Measurements from ENCODE around the gene MAGED4B.
"Not testable (repeated sequence)": the region's sequence is repeated elsewhere in the genome, so short reads cannot be mapped to it uniquely, and the experiment has no call there.

Gene MAGED4B, protein sequence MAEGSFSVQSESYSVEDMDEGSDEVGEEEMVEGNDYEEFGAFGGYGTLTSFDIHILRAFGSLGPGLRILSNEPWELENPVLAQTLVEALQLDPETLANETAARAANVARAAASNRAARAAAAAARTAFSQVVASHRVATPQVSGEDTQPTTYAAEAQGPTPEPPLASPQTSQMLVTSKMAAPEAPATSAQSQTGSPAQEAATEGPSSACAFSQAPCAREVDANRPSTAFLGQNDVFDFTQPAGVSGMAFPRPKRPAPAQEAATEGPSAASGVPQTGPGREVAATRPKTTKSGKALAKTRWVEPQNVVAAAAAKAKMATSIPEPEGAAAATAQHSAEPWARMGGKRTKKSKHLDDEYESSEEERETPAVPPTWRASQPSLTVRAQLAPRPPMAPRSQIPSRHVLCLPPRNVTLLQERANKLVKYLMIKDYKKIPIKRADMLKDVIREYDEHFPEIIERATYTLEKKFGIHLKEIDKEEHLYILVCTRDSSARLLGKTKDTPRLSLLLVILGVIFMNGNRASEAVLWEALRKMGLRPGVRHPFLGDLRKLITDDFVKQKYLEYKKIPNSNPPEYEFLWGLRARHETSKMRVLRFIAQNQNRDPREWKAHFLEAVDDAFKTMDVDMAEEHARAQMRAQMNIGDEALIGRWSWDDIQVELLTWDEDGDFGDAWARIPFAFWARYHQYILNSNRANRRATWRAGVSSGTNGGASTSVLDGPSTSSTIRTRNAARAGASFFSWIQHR

DNA sequence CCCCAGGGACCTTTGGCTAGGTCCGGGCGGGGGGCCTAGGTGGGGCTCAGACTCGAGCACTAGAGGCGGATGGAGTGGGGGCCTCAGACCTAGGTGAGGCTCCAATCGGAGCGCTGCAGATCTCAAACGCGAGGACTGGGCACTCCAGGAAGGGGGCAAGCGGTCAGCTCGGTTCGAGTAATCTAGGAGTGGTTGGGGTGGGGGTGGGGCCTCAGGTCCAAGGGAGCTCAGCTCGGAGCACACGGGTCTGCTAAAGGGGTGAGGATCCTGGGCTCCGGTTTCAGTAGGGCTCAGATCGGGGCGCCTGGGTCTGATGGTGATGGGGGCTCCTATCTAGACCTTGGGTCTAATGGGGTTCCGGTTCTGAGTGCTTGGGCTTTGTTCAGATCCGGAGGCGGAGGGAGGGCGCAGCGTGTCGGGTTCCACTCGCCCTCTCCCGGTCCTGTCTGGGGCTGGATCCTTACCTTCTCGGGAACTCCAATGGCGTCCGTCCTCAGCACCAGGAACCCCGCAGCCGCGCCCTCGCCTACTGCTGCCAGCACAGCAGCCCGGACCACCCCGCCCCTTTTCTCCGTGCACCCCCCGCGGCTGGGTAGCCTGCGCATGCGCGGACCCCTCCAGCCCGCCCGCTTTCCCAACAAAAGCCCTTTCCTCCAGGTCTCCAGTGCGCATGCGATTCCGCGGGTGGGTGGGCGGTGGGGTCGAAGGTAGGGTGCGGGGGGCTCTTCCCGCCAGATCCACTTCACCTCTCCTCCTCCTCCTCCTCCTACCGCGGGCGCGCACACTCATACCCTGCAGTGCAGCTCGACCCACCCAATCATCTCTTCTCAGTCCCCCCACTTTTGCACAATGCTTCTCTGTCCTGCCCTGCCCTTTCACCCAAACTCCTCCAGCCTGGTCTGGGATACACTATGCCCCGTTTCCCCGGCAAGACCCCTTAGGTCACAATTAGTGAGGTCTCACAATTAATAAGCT, at the start of gene MAGED4B:
Gene MAGED4B, minus strand, starts transcription at position 518 of the 975 bp plus-strand sequence. CDS start 1,011 bp downstream, outside the sequence.
- DNase-seq (ENCODE audit: low read depth): not testable (repeated sequence)

DNA sequence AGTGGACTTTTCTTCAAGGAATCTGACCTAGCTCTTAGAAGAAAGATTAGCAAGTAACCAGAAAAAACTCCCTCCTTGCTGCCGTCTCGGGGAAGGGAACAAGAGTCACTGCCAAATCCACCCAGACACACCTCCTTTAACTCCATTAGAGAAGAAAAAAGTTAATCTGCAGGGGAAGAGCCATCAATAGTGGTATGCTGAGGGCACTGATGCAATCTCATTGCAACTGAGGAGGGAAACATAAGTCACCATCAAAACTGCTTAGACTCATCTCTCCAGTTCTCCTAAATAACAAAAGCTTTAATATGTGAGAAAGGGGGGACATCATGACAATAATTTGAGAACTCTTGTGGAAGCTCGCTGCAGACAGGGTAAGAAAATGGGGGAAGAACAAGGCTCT, 49.3 kb upstream of the MAGED4B start:
- no peak for DNase-seq (ENCODE audit: low read depth)

DNA sequence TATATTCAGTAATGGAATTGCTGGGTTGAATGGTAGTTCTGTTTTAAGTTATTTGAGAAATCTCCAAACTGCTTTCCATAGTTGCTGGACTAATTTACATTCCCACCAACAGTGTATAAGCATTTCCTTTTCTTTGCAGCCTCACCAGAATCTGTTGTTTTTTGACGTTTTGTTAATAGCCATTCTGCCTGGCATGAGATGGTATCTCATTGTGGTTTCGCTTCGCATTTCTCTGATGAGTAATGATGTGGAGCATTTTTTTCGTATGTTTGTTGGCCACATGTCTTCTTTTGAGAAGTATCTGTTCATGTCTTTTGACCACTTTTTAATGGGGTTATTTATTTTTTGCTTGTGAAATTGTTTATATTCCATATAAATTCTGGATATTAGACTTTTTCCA, 13.6 kb upstream of the MAGED4B start:
- DNase-seq (ENCODE audit: low read depth): no peak

DNA sequence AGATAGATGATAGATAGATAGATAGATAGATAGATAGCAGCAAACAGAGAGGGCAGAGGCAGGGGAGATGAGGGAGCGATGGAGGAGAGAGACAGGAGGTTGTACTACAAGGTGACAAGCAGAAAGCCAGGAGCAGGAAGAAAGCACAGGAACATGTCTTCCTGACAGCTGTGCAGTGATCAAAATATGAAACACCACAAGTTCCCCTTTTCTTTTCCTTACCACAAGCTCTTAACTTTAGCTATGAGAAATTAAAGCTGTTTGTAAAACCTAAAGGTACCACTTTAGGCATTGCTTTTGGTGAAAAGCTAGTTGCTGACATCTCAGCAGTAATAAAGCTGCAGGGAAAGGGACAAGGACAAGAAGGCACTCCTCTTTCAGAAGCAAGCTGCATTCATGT, 9.1 kb upstream of the MAGED4B start:
- no peak for DNase-seq (ENCODE audit: low read depth)

DNA sequence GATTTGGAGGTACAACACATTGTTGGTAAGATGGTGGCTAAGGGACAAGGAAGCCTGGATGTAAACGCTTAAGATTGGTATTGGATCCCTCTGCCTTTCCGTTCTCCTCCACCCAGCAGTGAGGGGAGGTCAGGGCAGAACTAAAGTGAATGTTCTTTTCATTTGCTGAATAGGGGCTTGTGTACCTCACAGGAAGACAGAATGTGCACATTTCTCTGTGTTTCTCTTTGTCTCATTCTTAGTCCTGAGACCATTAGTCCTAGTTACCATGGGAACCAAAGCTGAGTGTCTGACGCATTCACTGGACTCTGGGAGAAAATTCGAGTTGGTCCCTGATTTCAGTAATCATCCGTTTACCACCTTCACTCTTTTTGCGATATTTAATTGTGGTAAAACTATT, 26.7 kb downstream of the MAGED4B start:
- DNase-seq (ENCODE audit: low read depth): not testable (repeated sequence)

DNA sequence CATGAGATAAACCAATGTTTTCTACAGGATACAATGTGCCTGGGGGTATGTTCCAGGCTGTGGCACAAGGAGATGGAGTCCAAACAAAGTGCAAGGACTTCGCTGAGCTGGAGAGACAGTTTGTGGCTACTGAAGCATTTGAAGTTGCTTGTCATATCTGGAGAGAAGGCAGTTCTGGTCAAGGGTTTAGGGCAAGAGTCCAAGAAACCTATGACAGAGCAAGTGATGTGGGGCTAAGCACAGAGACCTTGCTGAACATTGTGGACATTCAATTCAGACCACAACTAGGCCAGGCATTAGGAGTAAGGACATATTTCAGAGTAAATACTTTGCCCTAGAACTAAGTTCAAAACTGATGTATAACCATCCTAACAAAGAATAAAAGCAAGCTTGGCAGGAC, 34.8 kb downstream of the MAGED4B start:
- no peak for DNase-seq (ENCODE audit: low read depth)

DNA sequence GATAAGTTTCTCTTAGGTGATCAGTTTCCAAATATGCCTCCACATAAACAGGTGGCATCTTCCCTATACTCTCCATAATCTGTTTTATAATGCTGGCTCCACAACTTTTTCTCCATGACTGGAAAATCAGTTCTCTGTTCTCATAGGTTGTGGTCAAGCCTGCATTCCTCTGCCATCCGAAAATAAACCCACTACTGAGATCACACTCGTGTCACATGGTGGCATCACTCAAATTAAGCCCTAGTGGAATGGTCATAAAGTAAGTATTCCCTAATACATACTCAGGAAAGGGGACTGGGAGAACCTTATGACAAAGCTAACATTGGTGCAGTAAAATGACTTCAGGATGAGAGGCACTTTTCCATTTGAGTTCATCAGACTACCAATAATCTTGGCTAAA, 37.6 kb downstream of the MAGED4B start:
- no peak for DNase-seq (ENCODE audit: low read depth)

DNA sequence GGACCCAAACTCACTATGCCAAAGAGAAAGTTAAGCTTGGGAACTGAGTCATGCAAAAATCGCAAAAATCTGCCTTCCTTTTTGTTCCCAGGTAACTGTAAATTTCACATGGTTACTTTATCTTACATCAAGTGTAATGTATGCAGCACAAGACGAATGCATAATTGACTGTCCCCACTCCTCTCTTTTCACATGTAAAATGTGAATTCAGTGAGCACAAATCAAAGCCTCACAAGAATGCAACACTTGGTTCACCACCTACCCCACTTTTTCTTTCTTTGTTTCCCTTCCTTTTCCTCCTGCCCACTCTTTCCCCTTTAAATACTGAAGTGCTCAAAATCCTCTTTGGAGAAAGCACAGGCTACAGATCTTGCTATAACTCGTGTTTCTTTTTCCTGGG, 53.2 kb downstream of the MAGED4B start:
- DNase-seq (ENCODE audit: low read depth): no peak

All from CMK (cell line).